ENCODE measurements around the gene DCTD.

DCTD gene

GRCh38 chr4:182917182-182918043 lies at the start of gene DCTD:
Gene DCTD, minus strand, starts transcription at chr4:182917386. Its CDS starts 1,818 bp downstream, at chr4:182915568.
- intact Hi-C loops (cut with DNase I), result no loop called here

GRCh38 chr4:182960746-182961145 lies 43.6 kb upstream of the DCTD start:
- no peak for DNase-seq
- intact Hi-C loops (cut with DNase I), result no loop called here

More at GRCh38 chr4:182917182-182918043, at the start of gene DCTD:
- DNase-seq, result peak; percentile 50 to 88 (median 76)

GRCh38 chr4:182960228-182960627 lies 43.0 kb upstream of the DCTD start:
- no peak for DNase-seq
- intact Hi-C loops (cut with DNase I), result no loop called here

- DNase-seq, result no peak
- intact Hi-C loops (cut with DNase I), result no loop called here
Observed at GRCh38 chr4:182955411-182955810, 38.2 kb upstream of the DCTD start.

GRCh38 chr4:182944484-182945213 lies 27.5 kb upstream of the DCTD start:
- DNase-seq, result no peak

GRCh38 chr4:182939680-182940079 lies 22.5 kb upstream of the DCTD start:
- no peak for DNase-seq
- intact Hi-C loops (cut with DNase I), result loop anchor here (2.0 to 10.0 kb wide), 2 partner anchors 135 to 323 kb away; no protein-coding TSS in a partner anchor

More at GRCh38 chr4:182944484-182945213, 27.5 kb upstream of the DCTD start:
- intact Hi-C loops (cut with DNase I), result no loop called here

GRCh38 chr4:182938205-182938645 lies 21.0 kb upstream of the DCTD start:
- DNase-seq, result peak; percentile 35 to 87 (median 74)
- intact Hi-C loops (cut with DNase I), result loop anchor here (2.0 to 10.0 kb wide), 2 partner anchors 137 to 325 kb away; no protein-coding TSS in a partner anchor

- intact Hi-C loops (cut with DNase I), result loop anchor here (2.0 to 10.0 kb wide), 2 partner anchors 137 to 325 kb away; no protein-coding TSS in a partner anchor
Observed at GRCh38 chr4:182937268-182938204, 20.4 kb upstream of the DCTD start.

GRCh38 chr4:182932651-182933050 lies 15.5 kb upstream of the DCTD start:
- intact Hi-C loops (cut with DNase I), result loop anchor here (10.0 kb wide), 1 partner anchor 142 kb away; no protein-coding TSS in a partner anchor
- no peak for DNase-seq

More at GRCh38 chr4:182937268-182938204, 20.4 kb upstream of the DCTD start:
- DNase-seq, result no peak

- intact Hi-C loops (cut with DNase I), result loop anchor here (10.0 kb wide), 1 partner anchor 143 kb away; no protein-coding TSS in a partner anchor
Observed at GRCh38 chr4:182931691-182932345, 14.6 kb upstream of the DCTD start.

GRCh38 chr4:182930889-182931288 lies 13.7 kb upstream of the DCTD start:
- no peak for DNase-seq
- intact Hi-C loops (cut with DNase I), result loop anchor here (10.0 kb wide), 1 partner anchor 144 kb away; no protein-coding TSS in a partner anchor

More at GRCh38 chr4:182931691-182932345, 14.6 kb upstream of the DCTD start:
- no peak for DNase-seq

- peak in 34 of 42 donors; percentile 16 to 82 (median 52) for DNase-seq
- intact Hi-C loops (cut with DNase I), result no loop called here
Observed at GRCh38 chr4:182929296-182929695, 12.1 kb upstream of the DCTD start.

- intact Hi-C loops (cut with DNase I), result no loop called here
- no peak for DNase-seq
Observed at GRCh38 chr4:182928061-182928460, 10.9 kb upstream of the DCTD start.

GRCh38 chr4:182927505-182927904 lies 10.3 kb upstream of the DCTD start:
- no peak for DNase-seq
- intact Hi-C loops (cut with DNase I), result no loop called here

GRCh38 chr4:182925855-182926254 lies 8.7 kb upstream of the DCTD start:
- DNase-seq, result no peak
- intact Hi-C loops (cut with DNase I), result no loop called here

- DNase-seq, result peak; percentile 34 to 86 (median 70)
- intact Hi-C loops (cut with DNase I), result no loop called here
Observed at GRCh38 chr4:182925298-182925757, 8.1 kb upstream of the DCTD start.

GRCh38 chr4:182924497-182924896 lies 7.3 kb upstream of the DCTD start:
- intact Hi-C loops (cut with DNase I), result no loop called here
- DNase-seq, result no peak
